NB4 (cell line): ENCODE results near the gene ST6GAL2.
A peak's percentile ranks its signal among the peaks of the same experiment; 100 is the strongest.

Source experiments
- DNase-seq: peaks from one replicate; pipeline ENCODE4 v3.0.0; 2010; ENCODE audit warnings: low read depth
- H3K4me3 ChIP-seq: one replicate; pipeline ENCODE4 v1.5.1; 2011; ENCODE audit warnings: mild to moderate bottlenecking, low read depth, low read length, moderate library complexity
- MYC ChIP-seq: IDR thresholded peaks from 2 replicates; pipeline ENCODE4 v1.6.1; 2011; ENCODE audit warnings: low read depth, low read length
- POLR2A ChIP-seq: IDR thresholded peaks from 2 replicates; pipeline ENCODE4 v1.6.1; 2011; ENCODE audit warnings: mild to moderate bottlenecking; ENCODE audit not compliant: insufficient read length; ENCODE audit errors: extremely low read depth
- TF ChIP-seq, protein P1 (sequence below): IDR thresholded peaks from 2 replicates; pipeline ENCODE4 v1.6.1; 2011; ENCODE audit warnings: low read depth, low read length
- TF ChIP-seq, protein P2 (sequence below): IDR thresholded peaks from one replicate; pipeline ENCODE4 v1.5.1; 2012; ENCODE audit warnings: low read depth, low read length

The ST6GAL2 gene

DNA sequence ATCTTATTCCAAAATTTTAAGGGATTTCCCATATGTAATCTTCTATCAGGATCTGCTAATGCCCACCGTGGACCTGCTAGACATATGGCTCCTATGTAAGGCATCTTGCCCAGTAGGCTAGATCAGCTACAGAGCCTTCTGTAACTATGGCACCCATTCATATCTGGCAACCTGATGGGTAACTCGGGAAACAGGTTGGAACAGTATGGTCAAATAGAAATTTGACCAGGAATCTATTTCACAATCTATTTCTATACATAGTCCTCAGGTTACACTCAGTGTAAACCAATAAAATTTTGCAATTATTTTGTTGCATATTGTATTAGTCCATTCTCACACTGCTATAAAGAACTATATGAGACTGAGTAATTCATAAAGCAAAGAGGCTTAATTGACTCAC is 93.3 kb downstream of the ST6GAL2 start:
- TF ChIP-seq, protein P1, sequence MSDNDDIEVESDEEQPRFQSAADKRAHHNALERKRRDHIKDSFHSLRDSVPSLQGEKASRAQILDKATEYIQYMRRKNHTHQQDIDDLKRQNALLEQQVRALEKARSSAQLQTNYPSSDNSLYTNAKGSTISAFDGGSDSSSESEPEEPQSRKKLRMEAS = no peak
- TF ChIP-seq MYC (no peak), POLR2A (no peak)
- TF ChIP-seq, protein P2, sequence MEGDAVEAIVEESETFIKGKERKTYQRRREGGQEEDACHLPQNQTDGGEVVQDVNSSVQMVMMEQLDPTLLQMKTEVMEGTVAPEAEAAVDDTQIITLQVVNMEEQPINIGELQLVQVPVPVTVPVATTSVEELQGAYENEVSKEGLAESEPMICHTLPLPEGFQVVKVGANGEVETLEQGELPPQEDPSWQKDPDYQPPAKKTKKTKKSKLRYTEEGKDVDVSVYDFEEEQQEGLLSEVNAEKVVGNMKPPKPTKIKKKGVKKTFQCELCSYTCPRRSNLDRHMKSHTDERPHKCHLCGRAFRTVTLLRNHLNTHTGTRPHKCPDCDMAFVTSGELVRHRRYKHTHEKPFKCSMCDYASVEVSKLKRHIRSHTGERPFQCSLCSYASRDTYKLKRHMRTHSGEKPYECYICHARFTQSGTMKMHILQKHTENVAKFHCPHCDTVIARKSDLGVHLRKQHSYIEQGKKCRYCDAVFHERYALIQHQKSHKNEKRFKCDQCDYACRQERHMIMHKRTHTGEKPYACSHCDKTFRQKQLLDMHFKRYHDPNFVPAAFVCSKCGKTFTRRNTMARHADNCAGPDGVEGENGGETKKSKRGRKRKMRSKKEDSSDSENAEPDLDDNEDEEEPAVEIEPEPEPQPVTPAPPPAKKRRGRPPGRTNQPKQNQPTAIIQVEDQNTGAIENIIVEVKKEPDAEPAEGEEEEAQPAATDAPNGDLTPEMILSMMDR = no peak

DNA sequence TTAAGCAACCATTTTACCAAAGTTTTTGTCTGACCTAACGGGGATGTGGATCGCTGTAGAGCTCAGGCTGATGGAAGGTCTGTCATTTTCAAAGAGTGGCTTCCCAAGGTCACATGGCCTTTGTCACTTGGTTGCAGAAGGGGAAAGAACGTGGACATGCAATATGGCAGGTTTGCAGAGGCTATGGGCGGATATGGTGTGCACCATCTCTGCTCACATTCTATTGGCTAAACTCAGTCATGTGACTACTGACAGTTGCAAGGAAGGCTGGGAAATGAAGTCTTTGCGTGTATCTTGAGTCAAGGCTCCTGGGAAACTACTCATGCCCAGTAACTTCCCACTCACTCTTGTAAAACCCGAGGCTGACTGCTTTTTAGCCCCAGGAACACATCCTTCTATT is 96.8 kb downstream of the ST6GAL2 start:
- no peak overlapping the region for H3K4me3 ChIP-seq
- TF ChIP-seq POLR2A = no peak
- TF ChIP-seq, protein P1 = no peak
- TF ChIP-seq MYC = no peak
- TF ChIP-seq, protein P2 = no peak
- peak; percentile 59 for DNase-seq

More for the DNA sequence above, 93.3 kb downstream of the ST6GAL2 start:
- no peak for DNase-seq
- no peak overlapping the region for H3K4me3 ChIP-seq

DNA sequence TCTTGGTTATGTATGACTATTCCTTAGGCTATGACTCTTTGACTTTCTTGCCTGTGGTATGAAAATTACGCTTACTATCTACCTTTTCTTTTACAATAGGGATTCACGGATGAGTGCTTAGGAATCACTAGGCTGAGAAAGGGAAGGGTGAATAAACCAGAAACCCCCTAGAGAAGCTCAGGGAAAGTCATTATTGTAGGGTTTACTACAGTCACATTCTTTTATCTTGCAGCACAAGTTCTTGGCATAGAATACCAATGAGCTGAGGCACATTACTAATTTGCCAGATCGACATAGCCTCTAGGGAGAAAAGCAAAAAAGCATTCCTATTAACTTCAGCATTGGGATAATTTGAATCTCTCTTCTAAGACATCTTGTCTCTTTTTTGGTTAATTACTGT is 103.3 kb downstream of the ST6GAL2 start:
- no peak for DNase-seq
- no peak overlapping the region for H3K4me3 ChIP-seq
- no peak for TF ChIP-seq MYC
- no peak for TF ChIP-seq POLR2A
- TF ChIP-seq, protein P1 = no peak
- TF ChIP-seq, protein P2 = no peak

DNA sequence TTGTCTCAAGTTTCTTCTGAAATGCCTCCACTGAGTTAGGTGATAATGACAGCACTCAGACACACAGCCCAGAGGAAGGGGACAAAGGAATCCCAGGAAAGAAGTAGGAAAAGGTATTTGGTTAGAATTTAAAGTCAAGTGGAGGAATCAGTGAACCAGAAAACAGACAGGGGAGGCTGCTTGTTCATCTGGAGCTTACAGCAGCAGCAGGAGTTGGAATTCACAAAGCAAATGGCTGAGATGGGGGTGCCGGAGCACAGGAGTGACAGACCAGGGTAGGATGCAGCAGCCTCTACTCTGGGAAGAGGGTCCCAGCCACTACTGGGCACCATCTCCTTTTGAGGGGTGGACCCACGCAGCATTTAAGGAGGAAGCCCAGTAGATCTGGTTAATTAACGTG is 104.8 kb downstream of the ST6GAL2 start:
- TF ChIP-seq, protein P2 = no peak
- TF ChIP-seq MYC = no peak
- TF ChIP-seq, protein P1 = no peak
- no peak for TF ChIP-seq POLR2A
- H3K4me3 ChIP-seq = no peak overlapping the region
- DNase-seq = no peak

DNA sequence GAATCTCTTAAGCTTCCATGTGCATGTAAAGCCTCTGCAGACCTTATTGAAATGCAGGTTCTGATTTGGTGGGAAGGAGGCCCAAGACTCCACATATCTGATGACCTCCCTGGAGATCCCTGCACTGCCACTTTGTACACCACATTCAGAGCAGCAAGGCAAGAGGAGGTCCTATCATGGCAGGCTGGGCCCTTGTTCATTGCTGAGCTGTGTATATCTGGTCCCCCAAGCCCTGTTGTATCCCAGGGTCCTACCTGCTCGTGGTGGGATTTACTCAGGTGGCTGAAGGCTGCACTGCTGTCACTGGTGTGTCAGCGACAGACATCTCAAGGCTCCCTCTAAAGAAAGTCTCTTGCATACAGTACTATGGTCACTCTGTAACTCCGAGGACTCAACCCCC is 114.2 kb downstream of the ST6GAL2 start:
- DNase-seq = no peak
- H3K4me3 ChIP-seq = no peak overlapping the region
- TF ChIP-seq, protein P2 = no peak
- no peak for TF ChIP-seq POLR2A
- no peak for TF ChIP-seq MYC
- TF ChIP-seq, protein P1 = no peak

DNA sequence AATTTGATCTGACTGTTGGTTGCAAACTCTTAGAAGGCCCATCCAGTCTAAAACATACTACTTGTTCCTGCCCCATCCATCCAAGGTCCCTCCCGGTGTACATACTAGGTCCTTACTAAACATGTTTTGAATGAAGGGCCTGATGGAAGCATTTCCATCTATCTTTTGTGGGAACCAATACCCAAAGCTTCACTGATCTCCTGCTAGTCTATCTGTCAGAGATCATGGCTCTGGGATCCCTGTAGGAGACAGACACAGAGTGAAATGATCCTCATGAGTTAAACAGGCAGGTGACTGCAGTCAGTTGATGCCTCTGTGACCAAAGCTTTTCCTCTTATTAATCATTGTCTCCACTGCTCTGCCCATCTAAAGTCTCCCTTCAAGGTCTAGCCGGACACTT is 115.0 kb downstream of the ST6GAL2 start:
- no peak for DNase-seq
- TF ChIP-seq POLR2A = no peak
- no peak for TF ChIP-seq MYC
- TF ChIP-seq, protein P1 = no peak
- TF ChIP-seq, protein P2 = no peak
- H3K4me3 ChIP-seq = no peak overlapping the region
